T-helper 9 cell (primary cell): ENCODE data around the gene SUMF2.
A peak's percentile ranks its signal among the peaks of the same experiment; 100 is the strongest.
"Not testable (repeated sequence)": the region's sequence is repeated elsewhere in the genome, so short reads cannot be mapped to it uniquely, and the experiment has no call there.

Source experiments
- DNase-seq: peaks from one replicate; pipeline ENCODE4 v3.0.0-alpha.2; 2020

SUMF2 gene

GRCh38 chr7:56063500-56063881, 595 bp upstream of the SUMF2 start:
- DNase-seq: no peak

DNA sequence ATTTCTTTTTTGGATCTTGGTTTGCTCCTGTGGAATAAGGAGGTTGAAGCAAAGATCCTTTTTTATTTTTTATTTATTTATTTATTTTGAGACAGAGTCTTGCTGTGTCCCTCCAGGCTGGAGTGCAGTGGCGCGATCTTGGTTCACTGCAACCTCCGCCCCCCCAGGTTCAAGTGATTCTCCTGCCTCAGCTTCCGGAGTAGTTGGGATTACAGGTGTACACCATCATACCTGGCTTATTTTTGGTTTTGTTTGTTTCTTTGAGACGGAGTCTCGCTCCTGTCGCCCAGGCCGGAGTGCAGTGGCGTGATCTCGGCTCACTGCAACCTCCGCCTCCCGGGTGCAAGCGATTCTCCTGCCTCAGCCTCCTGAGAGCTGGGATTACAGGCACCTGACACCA, 2.3 kb downstream of the SUMF2 start:
- DNase-seq: not testable (repeated sequence)

- DNase-seq: peak; percentile 50
Observed at GRCh38 chr7:56074371-56074791, 10.3 kb downstream of the SUMF2 start.

DNA sequence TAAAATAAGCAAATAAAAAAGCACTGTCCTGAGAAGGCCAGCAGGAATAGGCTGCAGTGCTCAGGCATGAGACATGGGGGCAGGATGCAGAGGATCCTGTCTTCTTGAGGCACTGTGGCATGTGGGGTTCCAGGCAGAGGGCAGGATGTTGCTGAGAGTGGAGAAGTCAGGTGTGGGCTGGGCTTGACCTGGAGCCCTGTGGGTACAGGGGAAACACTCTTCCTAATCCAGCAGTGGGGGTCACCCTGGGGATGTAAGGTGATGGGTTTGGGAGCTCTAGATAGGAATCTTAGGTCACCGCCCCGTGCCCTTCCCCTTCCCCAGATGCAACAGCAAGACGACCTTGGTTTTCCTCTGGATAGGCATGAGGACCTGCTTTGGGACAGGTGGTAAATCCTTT, 13.6 kb downstream of the SUMF2 start:
- DNase-seq: no peak

- no peak for DNase-seq
Observed at GRCh38 chr7:56078196-56078595, 14.1 kb downstream of the SUMF2 start.

GRCh38 chr7:56079450-56080185, 15.5 kb downstream of the SUMF2 start:
- no peak for DNase-seq

- not testable (repeated sequence) for DNase-seq
Observed at GRCh38 chr7:56080726-56081435, 16.8 kb downstream of the SUMF2 start.

- DNase-seq: no peak
Observed at GRCh38 chr7:56081626-56082340, 17.7 kb downstream of the SUMF2 start.

DNA sequence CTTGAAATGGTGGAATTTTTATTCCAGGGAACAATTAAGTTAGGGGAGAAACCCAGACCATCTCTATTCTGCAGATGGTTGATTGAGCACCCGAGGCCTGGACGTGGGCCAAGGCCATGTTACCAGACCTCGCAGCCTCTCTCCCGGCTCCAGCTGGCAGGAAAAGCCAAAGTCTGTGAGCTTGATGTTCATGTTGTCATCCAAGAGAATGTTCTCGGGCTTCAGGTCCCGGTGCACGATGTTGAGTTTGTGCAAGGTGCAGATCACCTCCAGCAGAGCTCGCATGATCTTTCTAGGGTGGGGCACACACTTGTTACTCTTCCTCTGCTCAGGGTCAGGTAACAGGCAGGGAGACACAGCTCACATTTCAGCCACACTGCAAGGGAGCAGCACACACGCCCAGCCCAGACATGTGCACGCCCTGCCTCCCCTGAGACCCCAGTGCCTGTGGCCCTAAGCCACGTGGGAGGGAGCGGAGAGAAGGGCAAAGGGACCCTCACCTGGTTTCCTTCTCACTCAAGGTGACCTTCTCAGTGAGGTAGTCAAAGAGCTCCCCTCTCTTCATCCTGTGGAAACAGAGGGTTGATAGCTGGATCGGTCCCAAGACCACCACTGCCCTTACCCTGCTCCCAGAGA, 19.2 kb downstream of the SUMF2 start:
- DNase-seq: no peak

DNA sequence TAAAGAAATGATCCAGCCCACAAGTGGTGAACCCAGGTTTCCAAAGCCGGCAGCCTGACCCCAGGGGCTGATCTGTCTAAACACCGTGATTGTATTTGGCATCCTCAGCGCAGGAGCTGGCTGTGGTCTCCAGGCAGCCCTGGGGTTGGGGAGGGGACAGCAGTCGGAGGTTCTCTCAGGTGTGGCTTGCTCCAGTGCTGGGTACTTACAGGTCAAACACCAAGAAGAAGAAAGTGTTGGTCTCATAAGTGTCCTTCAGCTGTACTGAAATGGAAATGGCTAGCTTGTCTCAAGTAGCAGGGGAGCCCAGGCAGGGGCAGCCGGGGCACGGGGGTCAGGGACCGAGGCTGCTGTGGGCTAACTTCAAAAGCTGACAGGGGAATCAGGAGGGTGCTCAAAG, 22.7 kb downstream of the SUMF2 start:
- no peak for DNase-seq

DNA sequence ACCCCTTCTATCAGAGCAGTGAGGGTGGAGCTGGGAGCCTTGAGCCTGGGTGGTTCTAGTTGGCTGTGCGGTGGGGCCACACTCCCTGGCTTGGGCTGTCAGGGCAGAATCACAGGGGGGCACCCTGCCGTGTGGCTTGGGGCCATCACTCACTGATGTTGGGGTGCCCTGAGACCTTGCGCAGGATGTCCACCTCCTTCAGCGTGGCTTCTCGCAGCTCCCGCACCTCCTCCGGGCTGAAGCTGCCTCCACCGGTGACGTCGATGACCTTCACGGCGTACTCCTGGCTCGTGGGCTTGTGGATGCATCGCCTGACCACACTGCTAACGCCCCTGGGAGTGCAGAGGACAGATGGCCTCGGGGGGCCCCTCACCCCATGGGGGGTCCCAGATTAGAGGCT, 23.4 kb downstream of the SUMF2 start:
- no peak for DNase-seq

DNA sequence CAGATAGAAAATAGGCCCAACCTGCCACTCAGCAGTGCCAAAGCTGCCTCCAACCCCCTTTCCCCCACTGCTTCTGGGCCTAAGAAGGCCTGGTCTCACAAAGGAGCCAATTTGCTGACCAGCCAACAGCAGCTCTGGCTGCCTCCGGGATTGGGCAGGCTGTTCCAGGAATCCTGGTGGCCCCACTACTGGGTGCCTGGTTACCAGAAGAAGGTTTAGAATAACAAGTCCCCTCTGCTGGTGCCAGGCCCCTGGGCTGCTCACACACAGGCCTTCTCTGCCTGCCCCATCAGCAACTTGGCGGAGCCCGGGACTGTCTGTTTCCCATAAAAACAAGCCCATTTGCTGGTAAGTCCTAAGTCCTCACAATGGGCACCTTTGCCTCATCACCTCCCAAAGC, 27.5 kb downstream of the SUMF2 start:
- DNase-seq: no peak

DNA sequence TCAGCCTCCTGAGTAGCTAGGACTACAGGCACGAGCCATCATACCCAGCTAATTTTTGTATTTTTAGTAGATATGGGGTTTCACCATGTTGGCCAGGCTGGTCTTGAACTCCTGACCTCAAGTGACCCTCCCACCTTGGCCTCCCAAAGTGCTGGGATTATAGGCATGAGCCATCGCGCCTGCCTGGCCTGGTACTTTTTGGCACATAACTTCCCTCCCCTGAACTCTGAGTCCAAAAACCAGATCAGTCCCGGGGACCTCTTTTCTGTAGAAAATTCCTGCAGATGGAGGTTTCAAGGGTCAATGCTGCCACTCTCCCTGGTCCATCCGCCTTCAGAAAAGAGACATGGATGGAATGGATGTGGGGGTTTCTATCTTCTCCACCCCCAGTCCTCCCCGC, 28.3 kb downstream of the SUMF2 start:
- DNase-seq: not testable (repeated sequence)

GRCh38 chr7:56092789-56093531, 28.9 kb downstream of the SUMF2 start, which contains the start of gene PHKG1:
TSS of gene PHKG1 (minus strand) at chr7:56092952. CDS start at chr7:56088941, 4,011 bp downstream.
- no peak for DNase-seq

DNA sequence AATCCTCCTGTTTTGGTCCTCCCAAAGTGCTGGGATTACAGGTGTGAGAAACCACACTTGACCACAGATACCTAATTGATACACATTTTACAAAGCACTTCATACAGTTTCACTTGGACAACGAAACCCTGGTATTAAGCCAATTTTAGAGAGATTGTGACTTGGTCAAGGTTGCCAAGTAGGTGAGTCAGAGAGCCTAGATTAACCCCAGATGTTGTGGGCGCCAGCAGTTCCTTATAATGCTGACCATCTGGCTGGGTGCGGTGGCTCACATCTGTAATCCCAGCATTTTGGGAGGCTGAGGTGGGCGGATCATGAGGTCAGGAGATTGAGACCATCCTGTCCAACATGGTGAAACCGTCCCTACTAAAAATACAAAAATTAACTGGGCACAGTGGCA, 33.6 kb downstream of the SUMF2 start:
- DNase-seq: no peak

DNA sequence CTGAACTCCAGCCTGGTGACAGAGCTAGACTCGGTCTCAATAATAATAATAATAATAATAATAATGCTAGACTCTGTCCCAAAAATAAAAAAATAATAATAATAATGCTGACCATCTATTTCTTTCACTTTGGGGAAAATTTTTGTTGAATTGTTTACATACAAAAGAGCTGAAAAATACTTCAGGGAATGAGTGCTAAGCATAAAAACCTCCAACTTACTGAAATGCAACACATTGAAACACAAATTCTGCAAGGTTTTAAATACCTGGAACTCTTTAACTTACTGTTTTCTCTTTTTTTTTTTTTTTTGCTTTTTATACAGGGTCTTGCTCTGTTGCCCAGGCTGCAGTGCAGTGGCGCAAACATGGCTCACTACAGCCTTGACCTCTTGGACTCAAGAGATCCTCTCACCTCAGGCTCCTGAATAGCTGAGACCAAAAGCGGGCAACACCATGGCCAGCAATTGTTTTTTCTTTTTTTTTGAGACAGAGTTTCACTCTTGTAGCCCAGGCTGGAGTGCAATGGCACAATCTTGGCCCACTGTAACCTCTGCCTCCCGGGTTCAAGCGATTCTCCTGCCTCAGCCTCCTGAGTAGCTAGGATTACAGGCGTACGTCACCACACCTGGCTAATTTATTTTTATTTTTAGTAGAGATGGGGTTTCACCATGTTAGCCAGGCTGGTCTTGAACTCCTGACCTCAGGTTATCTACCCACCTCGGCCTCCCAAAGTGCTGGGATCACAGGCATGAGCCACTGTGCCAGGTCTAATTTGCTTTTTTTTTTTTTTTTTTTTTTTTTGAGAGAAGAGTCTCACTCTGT, 34.3 kb downstream of the SUMF2 start:
- DNase-seq: not testable (repeated sequence)

DNA sequence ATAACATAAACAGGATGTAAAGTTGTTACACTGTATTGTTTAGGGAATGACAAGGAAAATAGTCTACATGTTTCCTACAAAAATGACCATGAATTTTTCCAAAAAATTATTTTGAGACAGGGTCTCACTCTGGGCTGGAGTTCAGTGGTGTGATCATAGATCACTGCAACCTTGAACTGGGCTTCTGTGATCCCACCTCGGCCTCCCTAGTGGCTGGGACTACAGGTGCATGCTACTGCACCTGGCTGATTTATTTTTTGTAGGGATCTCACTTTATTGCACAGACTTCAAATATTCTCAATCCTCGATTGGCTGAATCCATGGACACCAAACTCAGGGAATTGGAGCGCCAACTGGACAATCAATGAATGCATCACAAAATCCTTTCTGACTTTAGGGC, 35.6 kb downstream of the SUMF2 start:
- no peak for DNase-seq

DNA sequence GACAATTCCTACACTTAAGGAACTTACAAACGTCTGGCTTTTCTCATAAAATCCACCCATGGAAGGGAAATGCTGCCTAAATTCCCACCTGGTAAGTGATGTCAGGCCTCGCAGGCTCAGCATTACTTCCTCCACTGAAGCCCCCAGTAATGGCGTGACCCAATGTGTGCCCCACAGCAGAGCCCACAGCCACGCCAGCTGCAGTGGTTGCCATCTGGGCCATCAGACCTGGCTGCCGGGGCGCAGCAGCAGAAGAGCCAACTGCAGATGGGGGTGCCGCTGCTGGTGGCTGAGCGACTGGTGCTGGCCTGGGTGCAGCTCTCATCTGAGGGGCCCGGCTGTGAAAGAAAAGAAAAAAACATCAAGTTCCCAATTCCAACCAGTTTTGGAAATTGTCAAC, 40.1 kb downstream of the SUMF2 start:
- not testable (repeated sequence) for DNase-seq

- no peak for DNase-seq
Observed at GRCh38 chr7:56105508-56105907, 41.4 kb downstream of the SUMF2 start.

- peak; percentile 85 for DNase-seq
Observed at GRCh38 chr7:56106108-56107073, 42.3 kb downstream of the SUMF2 start, which contains the start of gene CHCHD2. TSS of gene CHCHD2 (minus strand) at chr7:56106476. CDS start at chr7:56106413, 63 bp downstream.
